ENCODE measurements around the gene C19orf53.
"Not testable (repeated sequence)": the region's sequence is repeated elsewhere in the genome, so short reads cannot be mapped to it uniquely, and the experiment has no call there.

C19orf53 gene

DNA sequence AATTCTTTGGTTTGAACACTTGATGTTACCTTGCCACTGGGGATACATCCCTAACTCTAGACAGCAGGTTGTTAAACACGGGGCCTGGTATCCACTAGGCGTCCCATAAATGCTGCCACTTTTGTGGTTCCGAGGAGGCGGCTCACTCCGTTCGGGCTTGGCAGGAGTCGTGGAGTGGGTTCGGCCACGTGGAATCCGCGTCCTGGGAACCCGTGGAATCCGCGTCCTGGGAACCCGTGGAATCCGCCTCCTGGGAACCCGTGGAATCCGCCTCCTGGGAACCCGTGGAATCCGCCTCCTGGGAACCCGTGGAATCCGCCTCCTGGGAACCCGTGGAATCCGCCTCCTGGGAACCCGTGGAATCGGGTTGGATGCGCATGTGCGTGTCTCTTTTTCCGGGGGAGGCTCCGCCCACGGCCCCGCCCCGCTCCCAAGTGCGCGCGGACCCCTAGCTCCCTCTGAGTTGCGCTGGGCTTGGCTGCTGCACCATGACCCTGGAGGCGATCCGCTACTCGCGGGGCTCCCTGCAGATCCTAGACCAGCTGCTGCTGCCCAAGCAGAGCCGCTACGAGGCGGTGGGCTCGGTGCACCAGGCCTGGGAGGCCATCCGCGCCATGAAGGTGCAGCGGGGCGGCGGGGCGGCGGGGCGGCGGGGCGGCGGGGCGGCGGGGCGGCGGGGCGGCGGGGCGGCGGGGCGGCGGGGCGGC, 10.0 kb upstream of the C19orf53 start, which contains the start of gene MRI1:
MRI1 (plus strand) TSS at position 422 of the 707 bp plus-strand sequence; CDS start at position 489, 67 bp downstream.
- DNase-seq, result peak; percentile 64

DNA sequence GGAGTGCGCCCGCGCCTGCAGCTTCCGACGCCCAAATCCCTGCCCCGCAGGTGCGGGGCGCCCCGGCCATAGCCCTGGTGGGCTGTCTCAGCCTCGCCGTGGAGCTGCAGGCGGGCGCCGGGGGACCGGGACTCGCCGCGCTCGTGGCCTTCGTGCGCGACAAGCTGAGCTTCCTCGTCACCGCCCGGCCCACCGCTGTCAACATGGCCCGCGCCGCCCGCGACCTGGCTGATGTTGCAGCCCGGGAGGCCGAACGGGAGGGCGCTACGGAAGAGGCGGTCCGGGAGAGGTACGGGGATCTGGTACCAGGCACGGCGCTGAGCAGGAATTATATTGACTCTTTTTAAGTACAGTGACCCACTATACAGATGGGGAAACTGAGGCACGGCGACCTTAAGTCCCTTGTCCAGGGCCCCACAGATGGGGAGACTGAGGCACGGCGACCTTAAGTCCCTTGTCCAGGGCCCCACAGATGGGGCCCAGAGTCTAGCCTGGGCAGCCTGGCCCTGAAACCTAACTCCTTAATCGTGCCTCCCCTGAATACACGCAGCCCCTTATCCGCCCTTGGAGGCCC, 9.3 kb upstream of the C19orf53 start:
- DNase-seq, result no peak

DNA sequence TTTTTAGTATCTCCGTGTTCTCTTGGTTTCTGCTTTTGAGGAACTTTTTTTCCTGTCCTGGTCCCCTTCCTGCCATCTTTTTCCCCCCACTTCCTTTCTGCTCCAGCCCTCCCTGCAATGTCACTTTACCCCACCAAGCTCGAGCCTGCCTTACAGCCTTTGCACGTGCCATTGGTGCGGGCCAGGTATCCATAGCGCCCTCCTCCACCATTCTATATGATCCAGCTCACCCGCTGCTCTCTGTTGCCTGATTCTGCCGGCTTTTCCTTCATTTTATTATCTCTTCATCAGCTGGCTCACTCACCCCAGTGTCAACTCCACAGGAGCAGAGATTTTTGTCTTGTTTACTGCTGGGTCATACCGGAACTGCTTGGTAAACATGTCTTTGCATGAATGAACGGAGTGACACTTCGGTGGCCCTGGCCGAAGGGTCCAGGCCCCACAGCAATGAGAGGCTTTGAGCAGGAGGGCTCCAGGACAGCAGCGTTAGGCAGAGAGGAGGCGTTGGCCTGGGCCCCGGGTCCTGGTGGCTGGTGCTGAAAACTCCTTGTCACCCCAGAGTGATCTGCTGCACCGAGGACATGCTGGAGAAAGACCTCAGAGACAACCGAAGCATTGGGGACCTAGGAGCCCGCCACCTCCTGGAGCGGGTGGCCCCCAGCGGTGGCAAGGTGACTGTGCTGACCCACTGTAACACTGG, 8.7 kb upstream of the C19orf53 start:
- no peak for DNase-seq

DNA sequence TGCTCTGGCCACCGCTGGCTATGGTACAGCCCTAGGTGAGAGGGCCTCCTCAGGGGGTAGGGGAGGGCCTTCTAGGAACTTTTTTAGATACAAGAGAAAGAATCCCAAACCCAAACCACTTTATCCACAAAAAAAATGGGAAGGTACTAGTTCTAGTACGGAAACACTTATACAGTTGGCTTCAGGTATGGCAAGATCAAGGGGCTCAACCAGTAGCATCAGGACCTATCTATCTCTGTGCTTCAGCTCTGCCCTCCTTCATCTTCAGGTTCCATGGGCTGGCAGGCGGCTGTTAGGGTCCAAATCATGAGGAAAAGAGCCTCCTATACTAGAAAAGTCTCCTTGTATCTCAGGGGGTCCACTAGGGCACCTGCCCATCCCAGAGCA, 8.2 kb upstream of the C19orf53 start:
- no peak for DNase-seq

- DNase-seq, result no peak
These were observed 5.7 kb upstream of the C19orf53 start for GRCh38 chr19:13768510-13768909.

- no peak for DNase-seq
These were observed 4.1 kb upstream of the C19orf53 start for GRCh38 chr19:13770013-13770635.

- no peak for DNase-seq
These were observed 4.1 kb downstream of the C19orf53 start for GRCh38 chr19:13778398-13778797.

GRCh38 chr19:13778847-13779246, 4.6 kb downstream of the C19orf53 start:
- DNase-seq, result no peak

DNA sequence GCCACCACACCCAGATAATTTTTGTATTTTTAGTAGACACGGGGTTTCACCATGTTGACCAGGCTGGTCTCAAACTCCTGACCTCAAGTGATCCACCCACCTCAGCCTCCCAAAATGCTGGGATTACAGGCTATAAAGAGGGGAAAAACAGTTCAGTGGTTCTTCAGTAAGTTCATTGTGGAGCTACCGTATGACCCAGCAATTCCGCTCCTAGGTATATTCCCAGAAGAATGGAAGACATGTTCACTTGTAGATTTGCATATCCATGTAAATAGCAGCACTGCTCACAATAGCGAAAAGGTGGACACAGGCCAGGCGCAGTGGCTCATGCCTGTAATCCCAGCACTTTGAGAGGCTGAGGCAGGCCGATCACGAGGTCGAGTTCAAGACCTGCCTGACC, 5.5 kb downstream of the C19orf53 start:
- DNase-seq, result not testable (repeated sequence)

- DNase-seq, result peak; percentile 49
These were observed 7.3 kb downstream of the C19orf53 start for GRCh38 chr19:13781547-13781946.

DNA sequence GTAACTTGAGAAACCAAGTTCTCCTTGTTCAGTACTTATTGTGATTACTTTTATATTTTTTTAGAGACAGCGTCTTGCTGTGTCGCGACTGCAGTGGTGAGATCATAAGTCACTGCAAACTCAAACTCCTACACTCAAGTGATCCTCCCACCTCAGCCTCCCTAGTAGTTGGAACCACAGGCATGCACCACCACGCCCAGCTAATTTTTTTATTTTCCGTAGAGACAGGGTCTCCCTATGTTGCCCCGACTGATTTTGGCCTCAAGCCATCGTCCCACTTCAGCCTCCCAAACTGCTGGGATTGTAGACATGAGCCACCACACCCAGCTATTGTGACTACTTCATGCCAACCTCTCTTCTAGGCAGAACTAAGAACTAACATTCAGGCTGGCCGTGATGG, 8.3 kb downstream of the C19orf53 start:
- no peak for DNase-seq

GRCh38 chr19:13783565-13784500, 9.6 kb downstream of the C19orf53 start:
- DNase-seq, result no peak

DNA sequence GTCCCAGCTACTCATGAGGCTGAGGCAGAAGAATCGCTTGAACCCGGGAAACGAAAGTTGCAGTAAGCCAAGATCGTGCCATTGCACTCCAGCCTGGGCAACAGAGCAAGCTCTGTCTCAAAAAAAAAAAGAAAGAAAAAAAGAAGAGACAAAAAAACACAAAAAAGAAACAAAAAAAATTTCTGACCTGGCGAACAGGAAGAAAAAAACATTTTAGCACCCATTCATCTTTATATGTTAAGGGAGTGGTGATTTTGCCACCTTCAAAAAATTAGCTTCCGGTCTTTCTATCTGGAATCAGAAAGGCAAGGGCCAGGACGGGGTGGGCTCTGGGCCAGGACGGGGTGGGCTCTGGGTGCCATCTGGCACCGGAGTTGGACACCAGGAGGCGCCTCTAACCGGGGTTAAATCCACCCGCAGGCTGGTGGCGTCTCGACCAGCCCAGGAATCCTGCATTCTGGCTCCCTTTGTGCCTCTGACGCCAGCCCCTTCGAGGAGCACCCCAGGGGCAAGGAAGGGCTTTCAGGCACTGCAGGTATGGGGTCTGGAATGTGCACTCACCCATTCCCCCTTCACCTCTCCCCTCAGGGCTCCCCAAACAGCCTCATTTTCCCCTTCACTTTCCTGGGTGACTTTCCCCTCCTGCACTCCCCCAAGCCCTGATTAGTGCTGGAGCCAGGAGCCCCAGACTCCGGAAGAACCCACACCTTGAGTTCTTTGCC, 10.6 kb downstream of the C19orf53 start:
- DNase-seq, result peak; percentile 67

GRCh38 chr19:13788991-13789390, 14.7 kb downstream of the C19orf53 start:
- DNase-seq, result no peak

GRCh38 chr19:13790354-13790753, 16.1 kb downstream of the C19orf53 start:
- DNase-seq, result peak; percentile 31

GRCh38 chr19:13793317-13793716, 19.1 kb downstream of the C19orf53 start:
- not testable (repeated sequence) for DNase-seq

GRCh38 chr19:13794398-13794756, 20.1 kb downstream of the C19orf53 start:
- peak; percentile 64 for DNase-seq

DNA sequence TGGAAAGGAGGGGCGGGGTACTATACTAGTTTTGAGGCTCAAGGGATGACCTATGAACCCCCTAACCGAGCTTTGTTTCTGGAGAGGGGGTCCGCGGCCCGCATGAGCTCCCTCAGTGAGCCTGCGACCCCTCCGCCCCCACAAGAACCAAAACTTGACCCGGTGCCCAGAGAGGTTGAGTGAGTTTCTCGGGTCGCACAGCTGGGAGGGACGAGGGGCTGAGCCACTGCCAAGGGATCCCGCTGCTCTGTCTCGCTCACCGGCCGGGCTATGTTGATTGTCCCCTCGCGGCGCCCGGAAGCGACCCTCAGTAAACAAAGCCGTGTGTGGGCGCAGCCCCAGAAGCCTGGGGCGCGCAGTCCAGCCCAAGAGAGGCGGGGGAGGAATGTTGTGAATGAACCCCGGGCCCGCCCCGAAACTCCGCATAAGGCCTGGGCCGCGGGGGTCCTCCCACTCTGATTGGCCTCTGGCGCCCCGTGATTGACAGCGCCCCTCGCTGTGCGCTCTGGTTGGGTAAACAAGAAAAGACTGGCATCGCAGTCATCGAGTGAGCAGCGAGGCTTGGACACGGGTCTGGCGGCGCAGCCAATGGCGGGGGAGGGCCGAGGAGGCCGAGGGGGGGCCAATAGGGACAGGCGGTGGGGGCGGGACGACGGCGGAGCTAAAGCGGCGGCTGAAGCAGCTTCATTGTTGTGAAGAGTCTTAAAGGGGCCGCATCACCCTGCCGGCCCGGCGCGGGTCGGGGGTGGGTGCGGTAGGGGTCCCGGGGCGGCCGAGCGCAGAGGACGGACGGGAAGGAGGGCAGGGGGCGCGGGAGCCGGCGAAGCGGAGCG, 20.7 kb downstream of the C19orf53 start, which contains the start of gene ZSWIM4:
ZSWIM4 (plus strand) TSS at position 687 of the 833 bp plus-strand sequence. CDS start 206 bp downstream, outside the sequence.
- DNase-seq, result peak; percentile 99

GRCh38 chr19:13795595-13796300, 21.5 kb downstream of the C19orf53 start:
- no peak for DNase-seq

Data from hematopoietic multipotent progenitor cell treated with erythropoietin and hydrocortisone succinate and interleukin-3 and kit ligand, for 8 days (in vitro differentiated cells).